ENCODE data around the gene LNX1. TPM values are rescaled to one million over a fixed set of nuclear protein-coding genes. Genes with fewer than 3 reads are reported as not detected.

LNX1 gene
- total and polyA plus RNA-seq, 2 donors (not counting 1 experiment from before 2014, with no cell fraction given) = 0.48 to 1.3 TPM

GRCh38 chr4:53614591-53614990 is 23.3 kb upstream of the LNX1 start:
- Histone ChIP-seq H3K27ac (ENCODE audit: insufficient read depth, low read length) (no peak overlapping the region), H3K27me3 (ENCODE audit: control insufficient read depth, insufficient read depth, low read length) (no peaks in the 10 kb centered on the region), H2AFZ (ENCODE audit: low read length) (no peak overlapping the region), H3K4me3 (replicated peaks in 1 of 4; ENCODE audit: control extremely low read depth in 1 of 4, insufficient read depth in 1 of 4, low read depth in 3 of 4, low read length in 4 of 4) (no peak overlapping the region), H3K36me3 (ENCODE audit: control insufficient read depth, insufficient read depth, low read length) (no peaks in the 10 kb centered on the region), H4K20me1 (ENCODE audit: control insufficient read depth, extremely low read depth, insufficient read depth, low read length) (no peaks in the 10 kb centered on the region), H3K4me2 (ENCODE audit: extremely low read depth, insufficient read depth, low read length) (no peak overlapping the region), H3K9me3 (ENCODE audit: control insufficient read depth, insufficient read depth, low read depth, low read length) (no peaks in the 10 kb centered on the region), H3K79me2 (ENCODE audit: control insufficient read depth, insufficient read depth, low read length) (no peaks in the 10 kb centered on the region), H3K9ac (ENCODE audit: insufficient read depth, low read length) (no peak overlapping the region), H3K4me1 (ENCODE audit: control insufficient read depth, extremely low read depth, insufficient read depth, low read length) (no peaks in the 10 kb centered on the region)
- no peak for DNase-seq (ENCODE audit: low read depth in 2 of 2)
- TF ChIP-seq EZH2 (IDR thresholded peaks at IDR 0.05; ENCODE audit: low read length, missing control alignments) (no peak), CTCF (conservative IDR thresholded peaks at IDR 0.05 in 1 of 2, IDR thresholded peaks at IDR 0.05 in 1 of 2; ENCODE audit: low read depth in 1 of 2, low read length in 2 of 2) (no peak)

- Histone ChIP-seq H2AFZ (ENCODE audit: low read length) (no peak overlapping the region), H3K9ac (ENCODE audit: insufficient read depth, low read length) (no peak overlapping the region), H3K27ac (ENCODE audit: insufficient read depth, low read length) (no peak overlapping the region), H3K4me2 (ENCODE audit: extremely low read depth, insufficient read depth, low read length) (no peak overlapping the region), H3K4me3 (replicated peaks in 1 of 4; ENCODE audit: control extremely low read depth in 1 of 4, insufficient read depth in 1 of 4, low read depth in 3 of 4, low read length in 4 of 4) (no peak overlapping the region), H3K27me3 (ENCODE audit: control insufficient read depth, insufficient read depth, low read length) (no peaks in the 10 kb centered on the region), H3K36me3 (ENCODE audit: control insufficient read depth, insufficient read depth, low read length) (no peaks in the 10 kb centered on the region), H3K4me1 (ENCODE audit: control insufficient read depth, extremely low read depth, insufficient read depth, low read length) (no peaks in the 10 kb centered on the region), H3K79me2 (ENCODE audit: control insufficient read depth, insufficient read depth, low read length) (no peaks in the 10 kb centered on the region), H4K20me1 (ENCODE audit: control insufficient read depth, extremely low read depth, insufficient read depth, low read length) (no peaks in the 10 kb centered on the region), H3K9me3 (ENCODE audit: control insufficient read depth, insufficient read depth, low read depth, low read length) (no peaks in the 10 kb centered on the region)
- TF ChIP-seq EZH2 (IDR thresholded peaks at IDR 0.05; ENCODE audit: low read length, missing control alignments) = no peak
- no peak for TF ChIP-seq CTCF (conservative IDR thresholded peaks at IDR 0.05 in 1 of 2, IDR thresholded peaks at IDR 0.05 in 1 of 2; ENCODE audit: low read depth in 1 of 2, low read length in 2 of 2)
- no peak for DNase-seq (ENCODE audit: low read depth in 2 of 2)
Measured at GRCh38 chr4:53613428-53613827, 22.1 kb upstream of the LNX1 start.

- H3K9ac ChIP-seq (ENCODE audit: insufficient read depth, low read length) = no peak overlapping the region
- H3K36me3 ChIP-seq (ENCODE audit: control insufficient read depth, insufficient read depth, low read length) = no peaks in the 10 kb centered on the region
- TF ChIP-seq EZH2 (IDR thresholded peaks at IDR 0.05; ENCODE audit: low read length, missing control alignments) (no peak), CTCF (conservative IDR thresholded peaks at IDR 0.05 in 1 of 2, IDR thresholded peaks at IDR 0.05 in 1 of 2; ENCODE audit: low read depth in 1 of 2, low read length in 2 of 2) (no peak)
- H3K79me2 ChIP-seq (ENCODE audit: control insufficient read depth, insufficient read depth, low read length) = no peaks in the 10 kb centered on the region
- no peaks in the 10 kb centered on the region for H4K20me1 ChIP-seq (ENCODE audit: control insufficient read depth, extremely low read depth, insufficient read depth, low read length)
- H3K9me3 ChIP-seq (ENCODE audit: control insufficient read depth, insufficient read depth, low read depth, low read length) = no peaks in the 10 kb centered on the region
- H3K4me1 ChIP-seq (ENCODE audit: control insufficient read depth, extremely low read depth, insufficient read depth, low read length) = no peaks in the 10 kb centered on the region
- no peaks in the 10 kb centered on the region for H3K27me3 ChIP-seq (ENCODE audit: control insufficient read depth, insufficient read depth, low read length)
- no peak overlapping the region for H2AFZ ChIP-seq (ENCODE audit: low read length)
- no peak overlapping the region for H3K27ac ChIP-seq (ENCODE audit: insufficient read depth, low read length)
- H3K4me3 ChIP-seq (replicated peaks in 1 of 4; ENCODE audit: control extremely low read depth in 1 of 4, insufficient read depth in 1 of 4, low read depth in 3 of 4, low read length in 4 of 4) = no peak overlapping the region
- DNase-seq (ENCODE audit: low read depth in 2 of 2) = no peak
- H3K4me2 ChIP-seq (ENCODE audit: extremely low read depth, insufficient read depth, low read length) = no peak overlapping the region
Measured at GRCh38 chr4:53608649-53609048, 17.4 kb upstream of the LNX1 start.

All from fibroblast of lung (primary cell).